HG03039 (cell line): ENCODE results near the gene INSM1.

Experiments used
- ATAC-seq: cut with Tn5 transposase; IDR thresholded peaks from one replicate; pipeline ENCODE4 v1.9.1; 2021; ENCODE audit warnings: mild to moderate bottlenecking, moderate library complexity; ENCODE audit not compliant: unreplicated experiment

The INSM1 gene

GRCh38 chr20:20393207-20394120, 25.6 kb downstream of the INSM1 start:
- no peak for ATAC-seq

DNA sequence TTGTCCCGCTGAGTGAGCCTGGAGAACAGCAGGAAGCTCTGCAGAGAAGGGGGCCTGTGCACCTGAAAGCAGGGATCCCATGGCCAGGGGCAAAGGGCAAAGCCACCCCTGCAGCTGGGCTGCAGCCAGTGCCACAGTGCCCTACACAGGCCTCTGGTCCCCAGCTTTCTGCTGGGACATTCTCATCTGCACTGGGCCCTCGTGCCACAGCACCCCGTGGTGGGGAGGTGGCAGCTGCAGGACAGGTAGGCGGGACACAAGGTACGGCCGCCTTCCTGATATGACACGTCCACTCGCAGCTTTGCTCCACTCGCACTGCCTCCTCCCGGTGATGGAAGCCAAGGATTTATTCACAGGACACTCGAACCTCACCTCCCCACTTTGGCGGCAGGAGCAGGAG, 27.2 kb downstream of the INSM1 start:
- no peak for ATAC-seq

- ATAC-seq: no peak
Measured at GRCh38 chr20:20395903-20396568, 28.1 kb downstream of the INSM1 start.

DNA sequence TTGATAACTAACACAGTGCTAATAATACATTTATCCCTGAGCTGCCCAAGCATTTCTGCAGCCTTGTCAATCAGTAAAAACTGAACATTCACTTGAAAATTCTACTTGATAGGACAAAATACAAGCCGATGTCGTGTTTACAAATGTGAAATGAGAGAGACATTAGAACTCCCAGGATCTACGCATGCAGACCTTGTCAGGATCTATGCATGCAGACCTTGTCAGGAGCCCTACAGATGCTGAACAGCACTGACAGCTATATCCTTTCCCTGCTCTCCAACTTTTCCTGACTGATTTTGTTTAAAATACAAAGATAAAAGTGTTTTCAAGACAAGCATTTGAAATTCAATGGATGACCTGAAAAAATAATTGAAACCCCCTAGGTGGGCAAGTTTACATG, 28.9 kb downstream of the INSM1 start:
- no peak for ATAC-seq

GRCh38 chr20:20398123-20398522, 30.2 kb downstream of the INSM1 start:
- ATAC-seq: no peak

DNA sequence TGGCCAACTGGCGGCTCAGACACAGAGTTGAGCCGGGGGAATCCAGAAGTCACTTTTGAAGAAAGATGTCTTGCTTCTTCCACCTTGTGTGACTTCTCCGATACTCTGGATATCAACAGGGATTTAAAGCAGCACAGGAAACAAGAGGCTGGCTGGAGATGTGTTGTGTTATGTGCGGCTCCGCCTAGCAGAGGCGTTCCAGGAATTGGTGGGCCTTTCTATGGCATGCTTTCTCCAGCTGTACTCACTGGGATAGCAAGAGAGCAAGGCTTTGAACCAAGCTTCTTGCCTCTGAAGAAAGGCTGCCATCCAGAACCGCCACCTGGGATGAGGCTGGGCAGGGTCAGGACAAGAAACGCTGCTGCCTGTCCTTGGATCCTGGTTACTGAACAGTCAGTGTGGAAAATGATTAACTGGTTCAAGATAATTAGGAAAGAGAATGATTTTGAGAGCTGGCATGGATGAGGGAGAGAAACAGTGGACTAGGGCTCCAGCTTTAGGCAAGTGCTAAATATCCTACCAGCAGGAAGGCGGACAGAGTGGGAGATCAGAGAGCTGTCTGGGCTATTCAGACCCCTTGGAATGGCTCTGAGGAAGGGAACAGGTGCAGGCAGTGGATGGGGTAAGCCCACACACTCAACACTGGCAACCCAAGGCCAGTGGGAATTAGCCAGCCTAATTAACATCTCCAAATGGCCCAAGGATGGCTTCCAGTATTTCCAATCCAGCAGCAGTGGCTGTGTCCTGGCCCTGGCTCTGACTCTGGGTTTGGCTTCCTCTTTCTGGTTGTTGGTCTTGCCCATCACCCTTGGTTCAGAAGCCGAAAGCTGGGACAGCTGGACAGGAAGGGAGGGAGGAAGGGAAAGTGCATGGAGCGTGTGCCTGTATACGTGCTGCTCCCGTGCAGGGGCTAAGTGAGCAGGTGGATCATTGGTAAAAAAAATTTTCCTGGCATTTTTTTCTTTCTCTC, 31.9 kb downstream of the INSM1 start:
- ATAC-seq: no peak

- ATAC-seq: no peak
Measured at GRCh38 chr20:20401991-20402390, 34.1 kb downstream of the INSM1 start.

GRCh38 chr20:20404633-20405032, 36.7 kb downstream of the INSM1 start:
- no peak for ATAC-seq

- no peak for ATAC-seq
Measured at GRCh38 chr20:20405623-20406022, 37.7 kb downstream of the INSM1 start.

DNA sequence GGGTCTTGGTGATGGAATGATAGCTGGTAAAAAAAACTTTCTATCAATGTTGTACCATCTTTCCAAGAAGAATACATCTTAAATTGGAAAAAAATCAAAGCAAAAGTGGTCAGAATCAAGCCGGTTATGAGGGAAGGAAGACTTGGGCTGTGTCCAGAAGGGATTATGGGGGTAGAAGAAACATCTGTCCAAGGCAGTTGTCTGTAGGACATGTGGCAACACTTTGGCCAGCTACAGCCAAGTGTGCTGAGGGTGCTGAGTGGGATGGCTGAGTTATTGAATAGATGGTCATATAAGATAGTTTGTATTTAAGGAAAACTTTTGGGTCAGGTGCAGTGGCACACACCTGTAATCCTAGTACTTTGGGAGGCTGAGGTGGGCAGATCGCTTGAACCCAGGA, 38.4 kb downstream of the INSM1 start:
- ATAC-seq: no peak

DNA sequence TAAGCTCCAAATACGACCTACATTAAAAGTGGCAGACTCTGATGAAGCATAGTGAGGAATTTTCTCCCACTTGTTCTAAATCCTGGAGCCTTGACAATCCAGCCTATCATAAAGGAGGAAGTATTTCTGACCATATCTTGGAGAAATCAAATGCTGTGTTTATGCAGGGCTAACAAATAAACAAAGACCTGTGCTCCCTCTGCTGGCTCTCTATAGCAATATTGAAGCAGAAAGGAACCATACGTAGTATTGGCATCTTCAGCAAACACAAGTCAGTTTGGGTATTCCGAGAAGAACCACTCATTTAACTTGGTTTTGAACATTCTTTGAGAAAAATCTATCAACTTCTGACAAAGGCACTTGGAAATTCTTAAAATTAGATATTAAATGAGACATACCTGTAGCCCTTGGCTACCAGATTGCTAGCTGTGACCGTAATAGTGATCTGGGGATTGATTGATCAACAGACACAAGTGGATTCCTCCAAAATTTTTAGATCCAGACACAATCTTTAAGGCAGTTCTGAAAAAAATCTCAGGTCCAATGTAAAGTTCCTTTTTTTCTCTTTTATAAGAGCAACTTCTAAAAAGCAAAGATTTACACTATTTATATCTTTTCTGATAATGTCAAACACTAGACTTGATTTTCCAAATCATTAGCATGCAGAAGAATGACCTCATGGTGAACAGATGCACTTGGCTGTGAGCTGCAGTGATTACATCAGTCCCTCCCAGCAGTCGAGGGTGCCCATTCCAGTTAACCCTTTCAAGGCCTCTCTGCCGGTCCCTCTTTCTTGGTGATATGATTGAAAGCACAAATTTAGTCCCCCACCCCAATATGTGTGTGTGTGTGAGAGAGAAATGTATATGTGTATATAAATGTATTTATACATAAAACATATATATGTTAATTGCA, 40.2 kb downstream of the INSM1 start:
- no peak for ATAC-seq

GRCh38 chr20:20409331-20409730, 41.4 kb downstream of the INSM1 start:
- no peak for ATAC-seq

- no peak for ATAC-seq
Measured at GRCh38 chr20:20410678-20411077, 42.8 kb downstream of the INSM1 start.

- no peak for ATAC-seq
Measured at GRCh38 chr20:20411402-20411801, 43.5 kb downstream of the INSM1 start.

GRCh38 chr20:20411836-20412235, 43.9 kb downstream of the INSM1 start:
- no peak for ATAC-seq

GRCh38 chr20:20412750-20413149, 44.8 kb downstream of the INSM1 start:
- ATAC-seq: no peak

DNA sequence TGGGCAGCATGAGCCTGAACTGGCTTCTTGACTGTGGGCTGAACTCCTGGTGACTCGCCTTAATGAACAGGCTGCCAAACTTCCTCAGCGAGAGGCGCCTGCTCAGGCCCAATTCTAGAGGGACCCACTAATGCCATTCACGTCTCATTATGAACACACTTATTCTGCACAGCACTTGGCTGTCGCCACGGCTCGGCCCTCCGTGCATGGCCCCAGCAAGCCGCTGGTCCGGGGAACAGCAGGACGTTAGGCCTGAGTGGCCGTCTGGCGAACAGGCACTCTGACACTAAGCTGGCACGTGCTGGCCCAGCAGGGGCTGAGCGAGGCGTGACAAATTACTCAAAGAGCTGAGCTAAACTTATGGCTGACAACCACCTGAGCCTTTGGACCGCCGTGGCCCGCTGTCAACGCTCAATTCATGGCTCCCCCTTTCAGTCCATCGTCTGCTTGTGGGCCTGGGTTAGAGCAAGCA, 45.9 kb downstream of the INSM1 start:
- no peak for ATAC-seq

DNA sequence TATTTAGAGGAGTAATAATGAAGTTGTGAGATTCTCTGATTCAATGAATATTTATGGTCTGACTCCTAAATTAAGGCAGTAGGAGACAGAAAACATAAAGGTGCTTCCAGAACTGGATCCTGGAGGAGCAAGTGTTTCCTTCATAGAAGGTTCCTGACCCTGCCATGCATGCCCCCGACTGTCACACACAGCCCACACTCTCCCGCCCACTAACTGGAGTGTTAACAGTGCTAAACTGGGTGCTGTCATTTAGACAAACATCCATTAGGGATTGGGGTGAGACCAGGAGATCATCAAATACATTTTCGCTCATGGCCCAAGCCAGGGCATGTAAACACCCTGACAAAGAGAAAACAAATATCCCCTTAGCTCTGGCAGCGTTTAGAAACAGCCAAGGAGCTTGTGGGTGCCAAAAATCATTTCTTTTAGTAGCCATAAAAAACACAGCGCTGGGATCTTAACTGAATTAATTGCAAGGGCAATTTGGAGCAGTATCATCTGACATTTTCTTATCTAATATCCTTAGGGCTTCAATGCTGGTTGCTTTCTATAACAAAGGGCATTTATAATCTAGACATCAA, 46.8 kb downstream of the INSM1 start:
- ATAC-seq: no peak

DNA sequence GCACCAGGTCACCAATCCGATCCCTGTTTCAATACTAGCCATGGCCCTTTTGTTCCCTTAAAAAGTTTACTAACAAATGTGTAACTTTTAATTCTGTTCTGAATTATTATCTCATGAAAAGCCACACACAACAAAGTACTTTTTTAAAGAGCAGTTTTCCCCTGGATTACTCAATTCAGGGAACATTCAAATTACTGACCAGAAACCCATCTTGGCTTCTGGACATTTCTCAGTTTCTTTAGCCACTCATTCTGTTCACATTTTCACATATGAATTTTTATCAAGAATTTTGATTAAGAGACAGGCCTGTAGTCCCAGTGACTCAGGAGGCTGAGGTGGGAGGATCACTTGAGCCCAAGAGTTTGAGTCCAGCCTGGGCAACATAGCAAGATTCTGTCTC, 47.4 kb downstream of the INSM1 start:
- ATAC-seq: no peak
